NCI-H1105 (cell line): Measurements from ENCODE around the gene COL7A1.
"Not testable (repeated sequence)": the region's sequence is repeated elsewhere in the genome, so short reads cannot be mapped to it uniquely, and the experiment has no call there.

Experiments used
- DNase-seq: peaks from one replicate; lab custom pipeline; 2025; lab: John Stamatoyannopoulos, UW

Gene COL7A1

DNA sequence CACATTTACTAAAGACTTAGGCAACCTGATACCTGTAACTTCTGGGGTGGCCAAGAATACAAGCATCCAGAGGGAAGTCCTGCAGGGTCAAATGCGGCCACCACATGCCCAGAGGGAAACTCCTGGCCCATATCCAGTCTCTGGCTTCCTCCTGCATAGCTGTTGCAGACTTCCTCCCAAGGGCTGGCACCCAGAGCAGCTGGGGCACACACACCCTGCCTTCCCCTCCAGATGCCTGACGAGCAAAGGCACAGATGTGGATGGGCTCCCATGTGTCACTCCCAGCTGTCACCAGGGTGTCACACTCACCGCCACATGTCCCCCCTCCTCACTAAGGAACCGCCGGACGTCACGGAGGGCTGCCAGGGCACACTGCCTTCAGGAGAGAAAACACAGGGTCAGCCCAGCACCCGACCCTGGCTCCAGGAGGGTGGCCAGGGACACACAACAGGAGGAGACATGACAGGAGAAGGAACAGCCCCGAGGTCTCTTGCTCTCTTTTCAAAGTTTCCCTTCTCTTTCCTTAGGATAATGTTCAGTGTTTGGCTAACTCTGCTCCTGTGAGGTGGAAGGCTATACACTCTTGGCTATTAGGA lies 51.8 kb downstream of the COL7A1 start:
- no peak for DNase-seq

DNA sequence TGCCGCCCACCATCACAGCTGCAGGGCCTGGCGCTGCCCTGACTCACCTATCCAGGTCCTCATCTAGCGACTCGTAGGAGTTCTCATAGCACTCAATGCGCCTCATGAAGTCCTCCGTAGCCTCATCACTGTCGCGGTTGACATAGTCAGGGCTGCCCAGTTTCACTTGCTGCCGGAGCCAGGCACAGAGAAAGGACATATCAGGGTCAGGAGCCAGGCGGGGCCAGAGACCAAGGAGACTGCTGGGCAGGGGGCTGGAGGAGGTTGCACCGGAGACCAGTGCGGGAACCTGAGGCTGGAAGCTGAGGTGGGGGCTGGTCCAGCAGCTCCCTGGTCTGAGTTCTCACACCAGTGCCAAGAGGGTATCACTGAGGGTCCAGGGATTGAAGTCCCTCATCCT lies 56.7 kb downstream of the COL7A1 start:
- DNase-seq: no peak

DNA sequence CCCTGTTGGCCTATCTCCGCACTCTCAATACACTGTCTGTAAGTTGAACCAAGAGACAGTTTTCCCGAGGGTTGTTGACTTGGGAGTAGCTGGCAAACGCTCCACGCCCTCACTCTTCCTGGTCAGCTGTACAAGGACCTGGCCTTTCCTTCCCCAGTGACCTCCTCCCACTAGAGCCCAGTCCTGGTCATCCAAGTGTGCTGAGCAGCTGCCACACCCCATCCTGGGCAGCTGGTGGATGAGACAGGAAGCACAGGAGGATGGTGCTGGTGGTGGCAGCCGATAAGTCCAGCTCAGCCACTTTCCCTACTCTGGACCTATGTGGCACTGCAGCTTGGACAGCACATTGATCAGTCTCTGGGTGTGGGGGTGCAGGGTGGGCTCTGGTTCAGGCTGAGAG lies 58.3 kb downstream of the COL7A1 start:
- DNase-seq: no peak

DNA sequence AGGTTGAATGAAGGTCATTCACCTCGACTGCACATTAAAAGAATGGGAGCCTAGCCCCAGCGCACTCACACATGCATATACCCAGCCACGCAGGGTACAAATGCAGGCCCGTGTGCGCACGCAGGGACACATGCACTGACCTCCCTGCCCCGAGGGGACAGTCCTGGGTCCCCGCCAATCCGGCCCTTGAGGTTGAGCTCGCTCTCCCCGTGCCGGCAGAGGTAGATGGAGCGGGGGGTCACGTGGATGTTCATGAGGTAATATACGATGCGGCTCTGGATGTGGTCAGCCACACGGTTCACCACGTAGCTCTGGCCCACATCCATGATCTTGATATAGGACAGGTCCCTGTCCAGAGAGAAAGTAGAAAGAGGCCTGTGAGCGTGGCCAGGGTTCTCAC lies 59.0 kb downstream of the COL7A1 start:
- no peak for DNase-seq

DNA sequence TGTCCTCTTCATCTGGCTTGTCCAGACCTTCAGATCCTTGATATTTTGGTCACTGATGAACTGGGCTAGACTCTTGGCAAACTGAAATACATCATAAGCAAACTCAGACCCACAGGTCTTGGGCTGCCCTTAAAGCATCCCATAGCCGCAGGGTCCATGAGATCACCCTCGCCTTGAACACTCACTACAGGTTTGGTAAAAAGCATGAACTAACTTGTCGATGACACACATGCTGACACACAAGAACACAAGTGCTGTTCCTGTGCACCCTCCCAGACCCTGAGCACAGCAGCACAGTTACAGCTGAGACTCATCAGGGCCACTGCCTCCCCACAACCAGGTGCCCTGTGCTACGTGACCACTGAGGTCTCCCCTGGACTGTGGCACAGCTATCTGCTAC lies 59.6 kb downstream of the COL7A1 start:
- DNase-seq: no peak

DNA sequence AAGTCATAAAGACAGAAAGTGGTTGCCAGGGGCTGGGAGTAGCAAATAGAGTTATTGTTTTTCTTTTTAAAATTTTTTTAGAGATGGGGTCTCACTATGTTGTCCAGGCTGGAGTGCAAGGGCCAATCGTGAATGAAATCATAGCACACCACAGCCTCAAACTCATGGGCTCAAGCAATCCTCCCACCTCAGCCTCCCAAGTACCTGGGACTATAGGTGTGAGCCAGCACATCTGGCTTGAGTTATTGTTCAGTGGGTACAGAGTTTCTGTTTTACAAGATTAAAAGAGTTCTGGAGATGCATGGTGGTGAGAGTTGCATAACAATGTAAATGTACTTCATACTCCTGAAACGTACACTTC lies 62.2 kb downstream of the COL7A1 start:
- DNase-seq: no peak

DNA sequence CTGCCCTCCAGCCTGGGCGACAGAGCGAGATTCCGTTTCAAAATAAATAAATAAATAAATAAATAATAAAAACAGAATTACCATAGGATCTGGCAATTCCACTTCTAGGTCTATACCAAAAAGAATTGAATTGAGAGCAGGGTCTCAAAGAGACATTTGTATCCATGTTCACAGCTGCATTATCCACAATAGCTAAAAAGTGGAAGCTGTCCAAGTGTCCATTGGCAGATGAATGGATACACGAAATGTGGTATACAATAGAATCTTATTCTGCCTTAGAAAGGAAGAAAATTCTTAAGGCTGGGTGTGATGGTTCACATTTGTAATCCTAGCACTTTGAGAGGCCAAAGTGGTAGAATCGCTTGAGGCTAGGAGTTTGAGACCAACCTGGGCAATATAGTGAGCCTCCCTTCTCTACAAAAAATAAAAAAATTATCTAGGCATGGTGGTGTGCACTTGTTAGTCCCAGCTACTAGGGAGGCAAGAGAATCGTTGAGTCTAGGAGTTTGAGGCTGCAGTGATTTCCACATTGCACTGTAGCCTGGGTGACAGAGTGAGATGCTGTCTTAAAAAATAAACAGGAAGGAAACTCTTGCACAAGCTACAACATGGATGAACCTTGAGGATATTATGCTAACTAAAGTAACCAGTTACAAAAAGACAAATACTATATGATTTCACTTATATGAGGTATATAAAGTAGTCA lies 62.7 kb downstream of the COL7A1 start:
- no peak for DNase-seq

DNA sequence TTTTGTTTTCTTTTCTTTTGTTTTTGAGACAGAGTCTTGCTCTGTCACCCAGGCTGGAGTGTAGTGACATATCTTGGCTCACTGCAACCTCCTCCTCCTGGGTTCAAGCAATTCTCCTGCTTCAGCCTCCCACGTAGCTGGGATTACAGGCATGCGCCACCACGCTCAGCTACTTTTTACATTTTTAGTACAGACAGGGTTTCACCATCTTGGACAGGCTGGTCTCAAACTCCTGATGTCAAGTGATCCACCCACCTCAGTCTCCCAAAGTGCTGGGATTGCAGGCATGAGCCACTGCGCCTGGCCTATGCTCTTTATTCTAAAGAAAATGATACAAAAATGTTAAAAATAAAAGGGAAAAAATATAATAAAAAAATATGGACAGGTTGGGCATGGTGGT lies 64.4 kb downstream of the COL7A1 start:
- not testable (repeated sequence) for DNase-seq

DNA sequence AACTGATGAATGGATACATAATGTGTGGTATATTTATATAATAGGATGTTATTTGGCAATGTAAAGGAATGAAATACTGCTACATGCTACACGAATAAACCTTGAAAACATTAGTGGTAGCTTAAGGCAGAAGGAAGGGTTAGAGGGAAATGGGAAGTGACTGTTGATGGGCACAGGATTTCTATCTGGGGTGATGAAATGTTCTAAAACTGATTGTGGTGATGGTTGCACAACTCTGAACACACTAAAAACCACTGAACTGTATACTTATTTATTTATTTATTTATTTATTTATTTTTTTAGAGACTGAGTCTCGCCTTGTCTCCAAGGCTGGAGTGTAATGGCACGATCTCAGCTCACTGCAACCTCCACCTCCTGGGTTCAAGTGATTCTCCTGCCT lies 66.4 kb downstream of the COL7A1 start:
- no peak for DNase-seq

DNA sequence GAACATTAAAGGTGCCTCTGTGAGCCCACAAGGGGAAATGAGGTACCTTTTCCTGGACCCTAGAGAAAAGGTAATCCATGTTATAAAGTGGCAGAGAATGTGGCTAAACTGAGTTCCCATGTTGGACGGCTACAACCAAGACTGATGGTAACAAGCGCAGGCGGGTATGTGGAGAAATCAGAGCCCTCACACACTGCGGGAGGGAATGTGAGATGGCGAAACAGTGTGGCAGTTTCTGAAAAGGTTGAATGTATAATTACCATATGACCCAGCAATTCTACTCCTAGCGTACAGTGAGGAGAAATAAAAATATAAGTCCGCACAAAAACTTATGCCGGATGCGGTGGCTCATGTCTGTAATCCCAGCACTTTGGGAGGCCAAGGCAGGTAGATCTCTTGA lies 67.1 kb downstream of the COL7A1 start:
- DNase-seq: no peak

DNA sequence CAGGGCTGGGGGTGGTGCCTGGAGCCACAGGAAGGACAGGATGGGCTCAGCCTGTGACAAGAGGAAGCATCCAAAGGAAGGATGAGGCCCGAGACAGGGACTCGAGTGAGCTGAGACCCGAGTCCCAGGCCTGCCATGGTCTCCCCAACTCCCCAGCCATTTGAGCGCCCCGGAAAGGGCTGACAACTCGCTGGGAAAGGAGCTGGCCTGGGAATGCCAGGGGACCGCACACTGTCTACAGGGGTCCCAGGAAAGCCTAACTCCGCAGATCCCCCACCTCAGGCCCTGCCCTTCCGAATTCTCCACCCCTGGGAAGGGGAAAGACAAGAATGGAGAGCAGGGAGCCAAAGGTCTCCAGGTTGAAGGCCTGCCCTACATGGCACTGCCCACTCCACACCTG lies 70.2 kb downstream of the COL7A1 start:
- DNase-seq: no peak

DNA sequence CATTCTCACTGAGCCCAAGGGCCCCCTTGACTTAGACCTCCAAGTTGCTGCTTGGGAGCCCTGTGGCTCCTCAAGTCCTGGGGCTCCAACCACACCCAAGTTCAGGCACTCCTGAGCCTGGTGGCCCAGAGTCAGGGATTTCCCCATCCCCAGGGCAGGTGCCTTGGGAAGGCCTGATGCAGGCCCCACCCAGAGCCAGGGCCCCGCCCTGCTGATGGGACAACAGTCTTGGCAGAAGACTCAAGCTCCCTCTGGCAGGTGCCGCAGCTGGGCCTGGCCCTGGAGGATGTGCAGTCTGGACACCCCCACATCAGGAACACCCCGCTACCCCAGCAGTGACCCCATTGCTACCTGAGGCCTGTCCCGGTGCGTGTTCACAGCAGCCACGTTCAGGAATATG lies 73.5 kb downstream of the COL7A1 start:
- no peak for DNase-seq

DNA sequence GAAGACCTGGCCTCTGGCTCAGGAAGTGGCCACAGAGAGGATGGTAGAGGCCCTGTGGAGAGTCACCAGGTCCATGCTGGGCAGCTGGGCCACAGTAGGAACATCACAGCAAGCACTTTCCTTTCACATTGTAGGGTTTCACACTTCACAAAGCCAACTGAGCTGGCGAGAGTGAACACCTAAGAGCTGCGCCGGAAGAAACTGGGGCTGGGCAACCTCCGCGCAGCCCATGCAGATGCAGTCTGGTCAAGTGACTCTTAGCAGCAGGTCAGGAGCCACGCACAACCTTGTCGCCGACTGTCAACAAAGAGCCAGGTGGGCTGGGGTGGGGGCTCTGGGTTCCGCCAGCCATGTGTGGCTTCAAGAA lies 75.9 kb downstream of the COL7A1 start:
- no peak for DNase-seq

DNA sequence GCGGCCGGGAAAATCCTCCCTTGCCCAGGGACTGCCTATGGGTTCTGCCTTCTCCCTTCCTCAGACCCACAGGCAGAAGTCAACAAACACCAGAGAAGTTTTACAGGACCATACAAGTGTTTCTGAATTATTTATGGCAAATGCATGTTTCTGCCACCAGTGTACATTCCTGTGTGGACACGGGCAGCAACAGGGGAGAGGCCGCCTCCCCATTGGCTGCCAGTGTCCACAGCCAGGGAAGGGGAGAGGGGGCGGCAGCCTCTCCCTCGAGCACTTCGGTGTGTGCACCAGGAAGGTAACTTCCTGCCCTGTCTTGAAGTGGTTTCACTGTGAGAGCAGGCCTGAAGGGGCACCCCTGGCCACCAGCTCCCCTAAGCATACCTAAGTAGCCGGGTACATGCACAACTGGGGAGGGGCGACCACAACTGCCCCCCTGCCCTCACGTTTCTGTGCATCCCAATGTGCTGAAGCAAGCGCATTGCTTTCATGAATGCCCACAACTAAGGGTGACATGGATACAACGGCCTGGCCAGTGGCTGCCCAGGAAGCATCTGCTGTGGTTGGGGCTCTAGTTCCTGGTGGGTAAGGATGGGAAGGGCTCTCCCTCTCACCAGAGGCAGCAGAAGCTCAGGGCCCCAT lies 76.4 kb downstream of the COL7A1 start:
- DNase-seq: no peak

DNA sequence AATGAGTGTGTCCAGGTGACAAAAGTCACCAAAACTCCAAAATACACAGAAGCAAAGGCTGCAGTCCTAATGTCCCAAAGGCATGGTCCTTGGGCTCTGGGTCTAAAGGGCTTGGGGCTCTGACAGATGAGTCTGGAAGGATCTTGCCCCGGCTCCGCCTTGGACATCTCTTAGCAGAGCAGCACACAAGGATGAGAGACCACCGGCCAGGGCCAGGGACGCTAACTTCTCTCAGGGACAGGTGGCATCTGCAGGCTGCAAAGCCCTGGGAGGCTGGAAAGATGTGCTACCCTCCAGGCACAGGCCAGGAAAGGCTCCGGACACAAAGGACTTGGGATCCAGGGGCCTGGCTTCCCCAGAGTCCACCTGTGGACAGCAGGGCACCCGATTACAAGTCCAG lies 77.1 kb downstream of the COL7A1 start:
- no peak for DNase-seq

DNA sequence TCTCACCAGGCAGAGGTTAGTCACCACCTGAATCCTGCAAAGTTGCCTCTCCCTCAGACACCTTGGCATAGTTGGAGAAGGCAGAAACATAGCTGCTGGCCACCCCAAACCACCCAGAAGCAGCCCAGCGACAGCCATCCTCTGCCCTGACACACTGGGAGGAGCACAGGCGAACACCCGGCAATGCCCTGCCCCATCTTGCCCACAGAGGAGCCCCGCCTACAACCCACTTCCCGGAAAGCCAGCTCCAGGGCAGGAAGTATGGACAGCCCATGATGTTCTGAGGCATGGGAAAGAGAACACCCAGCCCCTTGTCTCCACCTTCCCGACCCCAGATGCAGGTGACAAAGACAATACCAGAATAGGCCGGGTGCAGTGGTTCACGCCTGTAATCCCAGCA lies 78.6 kb downstream of the COL7A1 start:
- no peak for DNase-seq

DNA sequence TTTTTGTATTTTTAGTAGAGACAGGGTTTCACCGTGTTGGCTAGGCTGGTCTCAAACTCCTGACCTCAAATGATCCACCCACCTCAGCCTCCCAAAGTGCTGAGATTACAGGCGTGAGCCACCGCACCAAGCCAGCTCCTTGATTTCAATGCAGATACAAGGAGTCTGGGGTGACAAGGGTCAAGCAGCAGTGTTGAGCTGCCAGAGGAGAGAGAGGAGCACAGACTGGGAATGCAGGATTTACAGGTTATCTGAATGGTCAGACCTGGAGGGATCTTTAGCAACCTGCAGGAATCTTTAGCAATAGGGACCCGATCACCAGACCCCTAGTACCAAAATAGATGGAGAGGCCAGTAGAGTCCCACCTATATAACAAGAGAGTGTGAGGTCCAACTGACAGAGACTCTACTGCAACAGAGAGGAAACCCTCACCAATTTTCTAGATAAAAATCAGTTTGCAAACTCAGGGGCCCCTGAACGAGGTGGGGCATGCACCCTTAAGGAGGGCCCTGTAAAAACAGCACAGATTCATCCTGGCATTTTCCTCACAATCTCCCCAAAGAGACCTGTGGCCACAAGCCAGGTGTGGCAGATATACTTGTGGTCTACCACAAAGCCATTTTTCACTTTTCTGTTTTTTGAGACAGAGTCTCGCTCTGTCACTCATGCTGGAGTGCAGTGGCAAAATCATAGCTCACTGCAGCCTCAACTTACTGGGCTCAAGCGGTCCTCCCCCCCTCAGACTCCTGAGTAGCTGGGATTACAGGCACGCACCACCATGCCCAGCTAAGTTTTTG lies 80.5 kb downstream of the COL7A1 start:
- DNase-seq: no peak
